ENCODE measurements around the gene PASD1.
"Not testable (repeated sequence)": the region's sequence is repeated elsewhere in the genome, so short reads cannot be mapped to it uniquely, and the experiment has no call there.

The PASD1 gene, protein sequence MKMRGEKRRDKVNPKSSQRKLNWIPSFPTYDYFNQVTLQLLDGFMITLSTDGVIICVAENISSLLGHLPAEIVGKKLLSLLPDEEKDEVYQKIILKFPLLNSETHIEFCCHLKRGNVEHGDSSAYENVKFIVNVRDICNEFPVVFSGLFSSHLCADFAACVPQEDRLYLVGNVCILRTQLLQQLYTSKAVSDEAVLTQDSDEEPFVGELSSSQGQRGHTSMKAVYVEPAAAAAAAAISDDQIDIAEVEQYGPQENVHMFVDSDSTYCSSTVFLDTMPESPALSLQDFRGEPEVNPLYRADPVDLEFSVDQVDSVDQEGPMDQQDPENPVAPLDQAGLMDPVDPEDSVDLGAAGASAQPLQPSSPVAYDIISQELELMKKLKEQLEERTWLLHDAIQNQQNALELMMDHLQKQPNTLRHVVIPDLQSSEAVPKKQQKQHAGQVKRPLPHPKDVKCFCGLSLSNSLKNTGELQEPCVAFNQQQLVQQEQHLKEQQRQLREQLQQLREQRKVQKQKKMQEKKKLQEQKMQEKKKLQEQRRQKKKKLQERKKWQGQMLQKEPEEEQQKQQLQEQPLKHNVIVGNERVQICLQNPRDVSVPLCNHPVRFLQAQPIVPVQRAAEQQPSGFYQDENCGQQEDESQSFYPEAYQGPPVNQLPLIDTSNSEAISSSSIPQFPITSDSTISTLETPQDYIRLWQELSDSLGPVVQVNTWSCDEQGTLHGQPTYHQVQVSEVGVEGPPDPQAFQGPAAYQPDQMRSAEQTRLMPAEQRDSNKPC

GRCh38 chrX:151563449-151563848 lies at the start of gene PASD1:
Gene PASD1, plus strand, starts transcription at chrX:151563675. Its CDS starts 37,879 bp downstream, at chrX:151601554.
- DNase-seq (ENCODE audit: low read depth in 2 of 2), result no peak

- no peak for DNase-seq (ENCODE audit: low read depth in 2 of 2)
Observed at GRCh38 chrX:151515237-151515636, 48.2 kb upstream of the PASD1 start.

DNA sequence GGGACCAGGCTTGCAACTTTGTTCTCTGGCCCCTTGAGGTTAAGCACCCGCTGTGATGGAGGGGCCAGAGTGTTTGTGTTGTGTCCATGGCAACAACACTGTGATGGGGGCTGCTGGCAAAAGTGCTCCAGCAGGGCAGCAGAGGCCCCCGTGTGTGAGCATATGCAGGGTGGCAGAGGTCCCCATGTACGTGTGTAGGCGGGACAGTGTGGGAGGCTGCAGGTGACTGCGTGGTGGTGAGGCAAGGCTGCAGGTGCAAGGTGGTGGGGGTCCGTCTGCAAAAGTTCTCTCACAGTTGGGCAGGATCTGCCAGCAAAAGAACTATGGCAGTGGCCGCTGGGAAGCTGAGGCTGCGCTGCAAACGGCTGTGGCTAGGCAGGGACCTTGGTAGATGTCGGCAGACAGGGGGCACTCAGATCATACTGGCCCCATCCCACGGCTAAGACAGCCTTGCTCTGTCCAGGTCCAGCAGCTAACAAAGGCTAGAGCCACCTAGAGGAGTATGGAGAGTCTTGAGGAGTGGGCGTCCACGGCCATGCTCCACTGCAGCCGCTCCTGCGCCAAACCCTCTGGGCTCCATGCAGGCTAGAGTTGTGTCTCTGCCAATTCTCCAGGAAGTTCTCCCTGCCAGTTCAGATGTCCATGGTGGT lies 46.8 kb upstream of the PASD1 start:
- no peak for DNase-seq (ENCODE audit: low read depth in 2 of 2)

GRCh38 chrX:151517421-151517820 lies 46.1 kb upstream of the PASD1 start:
- no peak for DNase-seq (ENCODE audit: low read depth in 2 of 2)

GRCh38 chrX:151523351-151523750 lies 40.1 kb upstream of the PASD1 start:
- DNase-seq (ENCODE audit: low read depth in 2 of 2), result no peak

GRCh38 chrX:151536571-151536970 lies 26.9 kb upstream of the PASD1 start:
- no peak for DNase-seq (ENCODE audit: low read depth in 2 of 2)

- no peak for DNase-seq (ENCODE audit: low read depth in 2 of 2)
Observed at GRCh38 chrX:151537572-151537971, 25.9 kb upstream of the PASD1 start.

DNA sequence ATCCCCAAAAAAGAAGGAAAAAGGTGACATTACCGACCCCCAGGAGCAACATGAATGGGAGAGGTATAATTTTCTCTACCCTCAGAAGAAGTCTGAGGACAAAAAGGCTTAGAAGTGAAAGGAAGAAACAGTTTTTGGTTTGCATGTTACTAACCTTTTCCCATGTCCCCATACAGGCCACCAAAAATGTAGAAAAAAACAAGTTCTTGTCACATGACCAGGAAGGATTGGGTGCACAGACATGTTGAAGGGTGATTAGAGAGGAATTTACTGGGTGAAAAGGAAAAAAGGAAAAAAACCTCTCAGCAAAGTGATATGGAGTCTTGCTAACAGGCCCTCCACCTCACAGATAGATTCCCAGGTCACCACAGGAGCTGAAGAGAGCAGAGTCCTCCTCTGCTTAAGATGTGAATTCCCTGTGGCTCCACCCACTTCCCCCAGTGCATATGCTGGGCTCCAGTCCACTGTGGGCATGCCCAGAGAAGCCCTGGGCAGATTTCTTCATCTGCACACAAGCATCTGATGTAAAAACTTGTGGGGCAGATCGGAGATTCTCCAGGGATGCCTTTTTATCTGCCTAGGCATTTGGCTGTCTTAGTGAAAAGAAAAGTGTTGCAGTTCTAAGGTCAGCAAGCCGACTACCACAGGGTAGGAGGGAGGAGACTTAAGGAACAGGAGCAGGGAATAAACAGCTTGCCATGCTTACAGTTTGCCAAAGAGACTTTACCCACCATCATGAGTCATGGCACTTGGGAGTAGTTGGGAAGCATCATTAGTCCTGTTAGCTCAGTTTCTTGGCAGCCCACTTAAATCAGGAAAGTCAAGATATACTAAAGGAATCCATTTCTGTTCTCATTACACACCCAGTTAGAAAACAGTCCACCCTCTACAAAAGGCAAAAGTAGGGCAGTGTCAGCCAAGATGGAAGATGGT lies 25.0 kb upstream of the PASD1 start:
- DNase-seq (ENCODE audit: low read depth in 2 of 2), result no peak

DNA sequence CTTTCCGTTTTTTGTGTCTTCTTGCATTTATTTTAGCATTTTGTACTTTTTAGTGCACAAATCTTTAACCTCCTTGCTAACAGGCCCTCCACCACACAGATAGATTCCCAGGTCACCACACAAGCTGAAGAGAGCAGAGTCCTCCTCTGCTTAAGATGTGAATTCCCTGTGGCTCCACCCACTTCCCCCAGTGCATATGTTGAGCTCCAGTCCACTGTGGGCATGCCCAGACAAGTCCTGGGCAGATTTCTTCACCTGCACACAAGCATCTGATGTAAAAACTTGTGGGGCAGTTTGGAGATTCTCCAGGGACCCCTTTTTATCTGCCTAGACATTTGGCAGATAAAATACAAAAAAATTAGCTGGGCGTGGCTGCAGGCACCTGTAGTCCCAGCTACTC lies 19.8 kb upstream of the PASD1 start:
- no peak for DNase-seq (ENCODE audit: low read depth in 2 of 2)

GRCh38 chrX:151546226-151546625 lies 17.2 kb upstream of the PASD1 start:
- DNase-seq (ENCODE audit: low read depth in 2 of 2), result not testable (repeated sequence)

DNA sequence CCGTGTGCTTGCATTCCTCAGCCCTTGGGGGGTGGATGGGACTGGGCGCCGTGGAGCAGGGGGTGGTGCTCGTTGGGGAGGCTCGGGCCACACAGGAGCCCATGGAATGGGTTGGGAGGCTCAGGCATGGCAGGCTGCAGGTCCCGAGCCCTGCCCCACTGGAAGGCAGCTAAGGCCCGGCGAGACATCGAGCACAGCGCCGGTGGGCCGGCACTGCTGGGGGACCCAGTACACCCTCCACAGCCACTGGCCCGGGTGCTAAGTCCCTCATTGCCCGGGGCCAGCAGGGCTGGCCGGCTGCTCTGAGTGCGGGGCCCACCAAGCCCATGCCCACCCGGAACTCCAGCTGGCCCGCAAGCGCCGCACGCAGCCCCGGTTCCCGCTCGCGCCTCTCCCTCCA lies 12.3 kb upstream of the PASD1 start:
- not testable (repeated sequence) for DNase-seq (ENCODE audit: low read depth in 2 of 2)

GRCh38 chrX:151552743-151553142 lies 10.7 kb upstream of the PASD1 start:
- DNase-seq (ENCODE audit: low read depth in 2 of 2), result no peak

- DNase-seq (ENCODE audit: low read depth in 2 of 2), result not testable (repeated sequence)
Observed at GRCh38 chrX:151555301-151555700, 8.2 kb upstream of the PASD1 start.

GRCh38 chrX:151562485-151562884 lies 990 bp upstream of the PASD1 start:
- not testable (repeated sequence) for DNase-seq (ENCODE audit: low read depth in 2 of 2)

DNA sequence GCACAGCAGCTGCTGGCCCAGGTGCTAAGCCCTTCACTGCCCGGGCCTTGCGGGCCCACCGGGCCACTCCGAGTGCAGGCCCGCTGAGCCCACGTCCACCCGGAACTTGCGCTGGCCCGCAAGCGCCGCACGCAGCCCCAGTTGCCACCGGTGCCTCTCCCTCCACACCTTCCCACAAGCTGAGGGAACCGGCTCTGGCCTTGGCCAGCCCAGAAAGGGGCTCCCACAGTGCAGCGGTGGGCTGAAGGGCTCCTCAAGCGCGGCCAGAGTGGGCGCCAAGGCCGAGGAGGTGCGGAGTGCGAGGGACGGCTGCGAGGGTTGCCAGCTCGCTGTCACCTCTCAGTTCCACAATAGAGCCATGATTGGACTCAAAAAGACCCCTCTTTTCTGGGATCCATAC lies 472 bp upstream of the PASD1 start:
- DNase-seq (ENCODE audit: low read depth in 2 of 2), result not testable (repeated sequence)

GRCh38 chrX:151564035-151564434 lies 560 bp downstream of the PASD1 start:
- DNase-seq (ENCODE audit: low read depth in 2 of 2), result no peak

- DNase-seq (ENCODE audit: low read depth in 2 of 2), result not testable (repeated sequence)
Observed at GRCh38 chrX:151566872-151567271, 3.4 kb downstream of the PASD1 start.

- DNase-seq (ENCODE audit: low read depth in 2 of 2), result no peak
Observed at GRCh38 chrX:151570561-151570960, 7.1 kb downstream of the PASD1 start.

- DNase-seq (ENCODE audit: low read depth in 2 of 2), result not testable (repeated sequence)
Observed at GRCh38 chrX:151593384-151593783, 29.9 kb downstream of the PASD1 start.

GRCh38 chrX:151596282-151596681 lies 32.8 kb downstream of the PASD1 start:
- DNase-seq (ENCODE audit: low read depth in 2 of 2), result no peak

DNA sequence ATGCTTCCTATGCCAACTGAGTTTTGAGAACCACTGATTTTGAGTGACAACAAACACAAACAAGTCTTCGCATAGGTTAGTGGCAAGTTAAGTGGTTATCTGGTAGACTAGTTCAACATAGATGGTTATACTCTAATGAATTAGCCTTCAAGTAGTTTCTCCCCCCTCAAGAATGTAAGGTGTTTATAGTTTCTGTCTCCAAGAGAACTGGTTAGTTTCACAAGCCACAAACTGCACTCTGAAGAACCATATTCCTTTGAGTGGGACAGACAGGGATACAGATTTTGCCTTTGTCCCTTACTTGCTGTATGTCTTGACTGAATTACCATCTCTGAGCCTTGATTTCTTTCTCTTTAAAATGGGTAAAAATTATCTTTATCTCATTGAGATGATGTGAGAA lies 41.5 kb downstream of the PASD1 start:
- DNase-seq (ENCODE audit: low read depth in 2 of 2), result no peak
